HG03097 (cell line): Measurements from ENCODE around the gene LEMD2.

ENCODE experiments used
- ATAC-seq: cut with Tn5 transposase; IDR thresholded peaks from one replicate; pipeline ENCODE4 v1.9.1; 2021; ENCODE audit not compliant: unreplicated experiment, low FRiP score

Gene LEMD2

GRCh38 chr6:33759887-33760629 lies 28.9 kb downstream of the LEMD2 start:
- no peak for ATAC-seq

- ATAC-seq, result no peak
These were observed 30.1 kb downstream of the LEMD2 start for GRCh38 chr6:33758815-33759216.

GRCh38 chr6:33757906-33758305 lies 31.0 kb downstream of the LEMD2 start:
- ATAC-seq, result no peak

- no peak for ATAC-seq
These were observed 31.8 kb downstream of the LEMD2 start for GRCh38 chr6:33757113-33757512.

- no peak for ATAC-seq
These were observed 32.5 kb downstream of the LEMD2 start for GRCh38 chr6:33756211-33756954.

- ATAC-seq, result no peak
These were observed 33.7 kb downstream of the LEMD2 start for GRCh38 chr6:33755070-33755869.

GRCh38 chr6:33754222-33754621 lies 34.7 kb downstream of the LEMD2 start:
- ATAC-seq, result no peak

- ATAC-seq, result no peak
These were observed 36.3 kb downstream of the LEMD2 start for GRCh38 chr6:33752646-33753015.

GRCh38 chr6:33751771-33752645 lies 36.9 kb downstream of the LEMD2 start:
- no peak for ATAC-seq

- ATAC-seq, result no peak
These were observed 38.5 kb downstream of the LEMD2 start for GRCh38 chr6:33750244-33750991.

GRCh38 chr6:33749401-33749800 lies 39.5 kb downstream of the LEMD2 start:
- no peak for ATAC-seq

- no peak for ATAC-seq
These were observed 40.1 kb downstream of the LEMD2 start for GRCh38 chr6:33748841-33749240.

- no peak for ATAC-seq
These were observed 41.1 kb downstream of the LEMD2 start for GRCh38 chr6:33747823-33748222.

- ATAC-seq, result no peak
These were observed 42.3 kb downstream of the LEMD2 start, which contains the start of gene IP6K3 for GRCh38 chr6:33746651-33747100. Gene IP6K3, minus strand, starts transcription at chr6:33746905. Its CDS starts 11,429 bp downstream, at chr6:33735476.

GRCh38 chr6:33746036-33746600 lies 42.8 kb downstream of the LEMD2 start:
- no peak for ATAC-seq

- no peak for ATAC-seq
These were observed 43.4 kb downstream of the LEMD2 start for GRCh38 chr6:33745548-33745947.

GRCh38 chr6:33744895-33745546 lies 43.9 kb downstream of the LEMD2 start:
- no peak for ATAC-seq

- no peak for ATAC-seq
These were observed 44.7 kb downstream of the LEMD2 start for GRCh38 chr6:33744001-33744848.
